ENCODE results near the gene GIGYF2. TPM values are rescaled to one million over a fixed set of nuclear protein-coding genes. Genes with fewer than 3 reads are reported as not detected.

GIGYF2 gene
- total RNA-seq, 1 donor from 2014 or later = 72.3 TPM

DNA sequence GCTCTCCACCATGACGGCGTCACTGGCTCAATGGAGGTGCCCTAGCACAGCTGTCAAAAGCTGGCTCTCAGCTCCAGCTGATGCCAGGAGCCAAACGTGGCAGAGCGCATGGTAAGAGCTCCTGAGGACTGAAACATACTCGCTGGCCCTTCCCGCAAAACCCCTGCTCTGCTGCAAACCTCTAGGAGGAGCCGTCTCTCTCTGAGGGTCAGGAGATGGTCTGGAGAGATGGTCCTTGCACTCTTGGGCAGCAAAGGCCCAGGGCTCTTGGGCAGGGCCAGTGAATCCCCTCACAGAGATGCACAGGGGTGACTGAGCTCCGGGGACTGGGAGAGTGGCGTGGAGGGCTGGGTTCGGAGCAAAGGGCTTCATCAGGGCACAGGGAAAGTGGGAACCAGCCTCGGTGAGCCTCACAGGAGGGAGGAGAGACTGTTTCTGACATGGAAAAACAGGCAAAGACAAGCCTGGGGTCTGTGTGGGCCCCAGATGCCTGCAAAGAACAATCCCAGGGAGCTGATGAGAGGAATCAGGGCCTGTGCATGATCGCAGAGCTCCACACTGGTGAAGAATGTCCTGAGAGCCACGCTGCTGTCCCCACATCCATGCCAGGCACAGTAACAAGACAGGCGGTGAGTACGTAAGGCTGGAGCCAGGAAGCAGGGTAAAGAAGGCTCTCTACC is 190.2 kb downstream of the GIGYF2 start:
- DNase-seq (ENCODE audit: low spot score, unreplicated experiment) = no peak
- H3K27me3 Mint-ChIP-seq = peaks cover 6% of the 10 kb centered on the region
- TF ChIP-seq CTCF (IDR thresholded peaks at IDR 0.05; ENCODE audit: unreplicated experiment) = no peak
- H3K27ac Mint-ChIP-seq = no peak overlapping the region
- no peaks in the 10 kb centered on the region for H3K9me3 Mint-ChIP-seq (ENCODE audit: low read depth)
- no peaks in the 10 kb centered on the region for H3K36me3 Mint-ChIP-seq (ENCODE audit: insufficient read depth)
- peaks cover 7% of the 10 kb centered on the region for H3K4me1 Mint-ChIP-seq (ENCODE audit: low read depth)
- no peak overlapping the region for H3K4me3 Mint-ChIP-seq (ENCODE audit: low read depth)

DNA sequence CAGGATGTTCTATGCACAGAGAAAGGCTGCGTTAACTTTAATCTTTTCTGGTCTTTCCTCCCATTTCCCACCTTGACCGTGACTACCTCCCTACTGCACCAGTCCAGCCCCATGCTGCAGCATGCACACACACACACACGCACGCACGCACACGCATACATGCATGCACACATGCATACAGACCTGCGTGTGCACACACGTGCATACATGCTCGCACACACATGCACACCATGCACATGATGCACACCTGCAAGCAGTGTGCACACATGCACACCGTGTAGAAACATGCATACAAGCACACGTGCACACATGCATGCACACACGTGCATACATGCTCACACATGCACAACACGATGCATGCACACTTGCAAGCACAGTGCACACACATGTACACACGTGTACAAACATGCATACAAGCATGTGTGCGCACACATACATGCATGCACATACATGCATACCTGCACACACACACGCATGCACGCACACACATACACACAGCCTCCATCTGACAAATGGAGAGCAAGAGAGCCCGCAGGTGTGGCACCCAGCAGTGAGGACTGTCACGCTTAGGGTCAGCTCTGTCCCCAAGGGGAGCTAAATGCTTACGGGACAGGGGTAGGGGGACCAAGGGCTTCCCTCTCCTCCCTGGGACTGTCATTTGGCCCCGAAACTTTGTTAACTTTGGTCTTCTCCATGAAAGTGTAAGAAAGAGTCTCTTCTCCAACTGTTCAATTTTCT is 191.1 kb downstream of the GIGYF2 start:
- Mint-ChIP-seq H3K4me3 (ENCODE audit: low read depth) (no peak overlapping the region), H3K27ac (no peak overlapping the region), H3K4me1 (ENCODE audit: low read depth) (peaks cover 7% of the 10 kb centered on the region), H3K36me3 (ENCODE audit: insufficient read depth) (no peaks in the 10 kb centered on the region), H3K27me3 (peaks cover 6% of the 10 kb centered on the region), H3K9me3 (ENCODE audit: low read depth) (no peaks in the 10 kb centered on the region)
- no peak for DNase-seq (ENCODE audit: low spot score, unreplicated experiment)
- no peak for TF ChIP-seq CTCF (IDR thresholded peaks at IDR 0.05; ENCODE audit: unreplicated experiment)

DNA sequence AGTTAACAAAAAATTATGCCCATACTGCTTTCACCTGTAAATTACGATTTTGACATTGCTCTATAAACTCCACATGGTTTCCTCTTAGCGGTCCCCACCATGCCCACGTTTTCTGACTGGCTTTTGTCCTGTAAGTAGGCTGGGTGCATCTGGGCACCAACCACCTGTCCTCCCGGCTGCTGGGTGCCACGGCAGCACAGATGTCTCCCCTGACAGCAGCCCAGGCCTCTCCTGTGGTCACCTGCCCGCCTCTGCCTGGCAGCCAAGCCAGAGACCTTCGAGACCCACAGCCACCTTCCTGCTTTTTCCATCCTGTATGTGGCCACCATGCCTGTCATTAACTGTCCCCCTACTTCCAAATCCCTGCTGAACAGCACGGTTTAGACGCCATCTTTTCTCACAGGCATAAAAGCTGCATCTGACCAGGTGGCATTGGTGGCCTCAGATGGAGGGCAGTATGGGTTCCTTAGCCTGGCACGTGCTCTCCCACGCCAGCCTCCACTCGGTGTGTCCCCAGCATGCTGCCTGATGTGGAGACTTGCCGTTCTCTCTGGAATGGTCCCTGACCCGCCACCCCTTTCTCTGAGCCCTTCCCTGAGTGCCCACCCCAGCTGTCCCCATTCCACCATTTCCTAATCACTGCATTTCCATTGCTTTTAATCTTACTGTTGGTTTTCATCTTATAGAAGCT is 191.9 kb downstream of the GIGYF2 start:
- Mint-ChIP-seq H3K4me3 (ENCODE audit: low read depth) (no peak overlapping the region), H3K4me1 (ENCODE audit: low read depth) (peaks cover 7% of the 10 kb centered on the region), H3K27me3 (peaks cover 6% of the 10 kb centered on the region), H3K36me3 (ENCODE audit: insufficient read depth) (no peaks in the 10 kb centered on the region), H3K9me3 (ENCODE audit: low read depth) (no peaks in the 10 kb centered on the region), H3K27ac (no peak overlapping the region)
- no peak for TF ChIP-seq CTCF (IDR thresholded peaks at IDR 0.05; ENCODE audit: unreplicated experiment)
- DNase-seq (ENCODE audit: low spot score, unreplicated experiment) = no peak

DNA sequence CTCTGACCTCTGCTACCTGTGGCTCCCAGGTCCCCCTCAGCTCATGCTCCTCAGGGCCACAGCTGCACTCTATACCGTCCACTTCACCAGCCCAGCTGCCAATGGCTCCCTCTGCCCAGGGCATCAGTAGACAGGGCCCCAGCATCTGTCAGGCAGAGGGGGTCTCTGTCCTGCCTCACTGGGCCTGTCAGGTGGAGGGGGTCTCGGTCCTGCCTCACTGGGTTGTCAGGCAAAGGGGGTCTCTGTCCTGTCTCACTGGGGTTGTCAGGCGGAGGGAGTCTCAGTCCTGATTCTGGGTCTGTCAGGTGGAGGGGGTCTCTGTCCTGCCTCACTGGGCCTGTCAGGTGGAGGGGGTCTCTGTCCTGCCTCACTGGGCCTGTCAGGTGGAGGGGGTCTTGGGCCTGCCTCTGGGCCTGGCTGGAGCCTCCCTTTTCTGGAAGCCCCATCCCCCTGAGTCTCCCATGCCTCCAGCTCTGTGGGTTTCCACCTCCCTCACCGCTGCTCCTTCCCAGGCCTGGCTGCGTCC is 192.8 kb downstream of the GIGYF2 start:
- Mint-ChIP-seq H3K9me3 (ENCODE audit: low read depth) (no peaks in the 10 kb centered on the region), H3K27ac (no peak overlapping the region), H3K4me1 (ENCODE audit: low read depth) (peaks cover 7% of the 10 kb centered on the region), H3K27me3 (peaks cover 10% of the 10 kb centered on the region), H3K4me3 (ENCODE audit: low read depth) (no peak overlapping the region), H3K36me3 (ENCODE audit: insufficient read depth) (no peaks in the 10 kb centered on the region)
- TF ChIP-seq CTCF (IDR thresholded peaks at IDR 0.05; ENCODE audit: unreplicated experiment) = no peak
- no peak for DNase-seq (ENCODE audit: low spot score, unreplicated experiment)

DNA sequence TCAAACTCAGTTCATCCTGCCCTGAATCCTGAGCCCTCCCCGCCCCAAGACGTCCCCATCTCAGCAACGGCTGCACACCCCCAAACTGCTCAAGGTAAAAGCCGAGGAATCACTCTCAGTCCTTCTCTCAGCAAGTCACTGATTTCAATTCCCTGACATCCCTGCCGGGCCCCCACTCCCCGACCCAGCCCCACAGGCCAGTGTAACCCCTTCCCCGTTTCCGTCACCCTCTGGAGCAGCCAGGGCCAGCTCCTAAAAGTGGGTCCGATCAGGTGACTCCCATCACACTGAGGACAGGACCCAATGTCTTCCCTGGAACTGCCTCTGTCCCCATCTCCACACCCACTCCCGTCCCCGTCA is 193.4 kb downstream of the GIGYF2 start:
- no peak for TF ChIP-seq CTCF (IDR thresholded peaks at IDR 0.05; ENCODE audit: unreplicated experiment)
- H3K27me3 Mint-ChIP-seq = peaks cover 11% of the 10 kb centered on the region
- no peak for DNase-seq (ENCODE audit: low spot score, unreplicated experiment)
- H3K27ac Mint-ChIP-seq = peak overlapping the region; percentile 29
- H3K4me1 Mint-ChIP-seq (ENCODE audit: low read depth) = peaks cover 7% of the 10 kb centered on the region
- peak overlapping the region; percentile 12 for H3K4me3 Mint-ChIP-seq (ENCODE audit: low read depth)
- H3K9me3 Mint-ChIP-seq (ENCODE audit: low read depth) = no peaks in the 10 kb centered on the region
- H3K36me3 Mint-ChIP-seq (ENCODE audit: insufficient read depth) = no peaks in the 10 kb centered on the region
